ENCODE measurements around the gene TGM2.
A peak's percentile ranks its signal among the peaks of the same experiment; 100 is the strongest.

The TGM2 gene

GRCh38 chr20:38161412-38161774, 3.7 kb downstream of the TGM2 start:
- no peak for DNase-seq (ENCODE audit: low spot score)

GRCh38 chr20:38159957-38160756, 4.9 kb downstream of the TGM2 start:
- no peak for DNase-seq (ENCODE audit: low spot score)

GRCh38 chr20:38159566-38159956, 5.5 kb downstream of the TGM2 start:
- DNase-seq (ENCODE audit: low spot score): no peak

- no peak for DNase-seq (ENCODE audit: low spot score)
Observed at GRCh38 chr20:38158701-38159351, 6.2 kb downstream of the TGM2 start.

- no peak for DNase-seq (ENCODE audit: low spot score)
Observed at GRCh38 chr20:38157635-38158495, 7.2 kb downstream of the TGM2 start.

GRCh38 chr20:38156888-38157634, 8.0 kb downstream of the TGM2 start:
- DNase-seq (ENCODE audit: low spot score): no peak

- no peak for DNase-seq (ENCODE audit: low spot score)
Observed at GRCh38 chr20:38156280-38156679, 8.8 kb downstream of the TGM2 start.

GRCh38 chr20:38155811-38156210, 9.3 kb downstream of the TGM2 start:
- no peak for DNase-seq (ENCODE audit: low spot score)

GRCh38 chr20:38153401-38153800, 11.7 kb downstream of the TGM2 start:
- DNase-seq (ENCODE audit: low spot score): no peak

- DNase-seq (ENCODE audit: low spot score): peak; percentile 27
Observed at GRCh38 chr20:38152621-38153221, 12.3 kb downstream of the TGM2 start.

GRCh38 chr20:38152175-38152620, 12.9 kb downstream of the TGM2 start:
- peak; percentile 4 for DNase-seq (ENCODE audit: low spot score)

- DNase-seq (ENCODE audit: low spot score): no peak
Observed at GRCh38 chr20:38151455-38151854, 13.6 kb downstream of the TGM2 start.

- DNase-seq (ENCODE audit: low spot score): no peak
Observed at GRCh38 chr20:38150335-38151170, 14.5 kb downstream of the TGM2 start.

- DNase-seq (ENCODE audit: low spot score): no peak
Observed at GRCh38 chr20:38148328-38149102, 16.6 kb downstream of the TGM2 start.

- no peak for DNase-seq (ENCODE audit: low spot score)
Observed at GRCh38 chr20:38147751-38148150, 17.3 kb downstream of the TGM2 start.

- no peak for DNase-seq (ENCODE audit: low spot score)
Observed at GRCh38 chr20:38147163-38147562, 17.9 kb downstream of the TGM2 start.

- DNase-seq (ENCODE audit: low spot score): no peak
Observed at GRCh38 chr20:38146628-38147027, 18.4 kb downstream of the TGM2 start.

- no peak for DNase-seq (ENCODE audit: low spot score)
Observed at GRCh38 chr20:38146156-38146555, 18.9 kb downstream of the TGM2 start.

GRCh38 chr20:38145729-38146075, 19.4 kb downstream of the TGM2 start:
- DNase-seq (ENCODE audit: low spot score): no peak

All from activated CD4-positive, alpha-beta T cell treated with anti-CD3 and anti-CD28 coated beads, Interleukin-2, Interleukin-4, amounts not matched to agents 100 ng/mL and 50 ng/mL, durations not matched to agents 16 hours and 8 hours (primary cell).